ENCODE results near the gene SOX10. TPM values are rescaled to one million over a fixed set of nuclear protein-coding genes. Genes with fewer than 3 reads are reported as not detected.
A peak's percentile ranks its signal among the peaks of the same experiment; 100 is the strongest.
"Not testable (repeated sequence)": the region's sequence is repeated elsewhere in the genome, so short reads cannot be mapped to it uniquely, and the experiment has no call there.

Gene SOX10
- polyA plus RNA-seq, 3 donors = 0.46 to 0.86 (median 0.62) TPM

DNA sequence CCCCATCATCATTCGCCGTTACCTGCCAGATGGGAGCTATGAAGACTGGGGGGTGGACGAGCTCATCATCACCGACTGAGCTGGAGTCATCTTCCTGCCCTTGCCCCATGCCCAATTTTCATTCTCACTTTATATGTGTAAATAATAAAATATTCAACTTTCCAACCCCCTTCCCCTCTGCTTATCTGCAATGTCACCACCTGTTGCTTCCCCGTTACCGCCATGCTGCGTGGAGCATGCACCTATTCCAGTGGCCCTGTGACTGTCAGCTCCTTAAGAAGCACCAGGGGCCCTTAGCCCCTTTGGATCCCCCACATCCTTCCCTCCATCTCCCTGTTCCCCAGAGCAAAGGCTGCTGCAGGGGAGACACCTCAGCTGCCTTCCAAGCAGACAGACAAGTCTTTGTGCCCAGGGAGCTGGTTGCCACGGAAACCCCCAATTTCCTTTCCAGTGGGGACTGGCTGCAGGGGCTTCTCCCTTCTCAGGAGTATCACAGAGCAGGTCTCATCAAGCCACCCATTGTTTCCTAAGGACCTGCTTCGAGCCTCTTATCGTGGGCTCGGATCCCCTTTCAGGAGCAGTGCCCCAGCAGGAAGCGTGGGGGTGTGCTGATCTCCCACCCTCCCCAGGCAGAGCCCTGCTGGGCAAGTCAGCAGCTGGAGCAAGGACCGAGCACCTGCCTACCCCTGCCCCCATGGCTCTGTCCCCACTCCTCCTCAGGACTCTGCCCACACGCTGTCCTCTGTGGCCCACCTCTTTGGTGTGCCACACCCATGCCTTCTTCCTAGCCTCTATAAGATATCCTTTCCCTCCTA lies 16.5 kb downstream of the SOX10 start:
- DNase-seq (ENCODE audit: low read depth in 3 of 3, low spot score in 2 of 3) = no peak

DNA sequence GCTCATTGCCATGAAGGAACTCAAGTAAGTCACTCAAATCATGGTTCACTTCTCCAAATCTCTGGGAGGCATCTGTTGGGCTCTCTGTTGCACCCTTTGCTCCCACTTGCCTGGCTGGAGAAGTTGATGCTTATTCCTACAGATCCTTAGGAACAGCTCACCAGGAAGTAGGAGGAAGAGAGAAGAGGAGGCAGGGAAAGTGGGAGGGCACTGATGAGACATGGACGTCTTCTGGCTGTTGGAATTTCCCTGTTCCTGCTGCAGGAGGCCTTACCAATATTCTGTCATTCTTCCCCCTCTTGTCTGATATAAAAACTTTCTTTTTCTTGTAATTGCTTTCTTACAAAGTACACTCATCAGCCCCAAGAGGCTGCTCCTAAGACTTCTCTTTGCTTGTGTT lies 17.2 kb downstream of the SOX10 start:
- no peak for DNase-seq (ENCODE audit: low read depth in 3 of 3, low spot score in 2 of 3)

DNA sequence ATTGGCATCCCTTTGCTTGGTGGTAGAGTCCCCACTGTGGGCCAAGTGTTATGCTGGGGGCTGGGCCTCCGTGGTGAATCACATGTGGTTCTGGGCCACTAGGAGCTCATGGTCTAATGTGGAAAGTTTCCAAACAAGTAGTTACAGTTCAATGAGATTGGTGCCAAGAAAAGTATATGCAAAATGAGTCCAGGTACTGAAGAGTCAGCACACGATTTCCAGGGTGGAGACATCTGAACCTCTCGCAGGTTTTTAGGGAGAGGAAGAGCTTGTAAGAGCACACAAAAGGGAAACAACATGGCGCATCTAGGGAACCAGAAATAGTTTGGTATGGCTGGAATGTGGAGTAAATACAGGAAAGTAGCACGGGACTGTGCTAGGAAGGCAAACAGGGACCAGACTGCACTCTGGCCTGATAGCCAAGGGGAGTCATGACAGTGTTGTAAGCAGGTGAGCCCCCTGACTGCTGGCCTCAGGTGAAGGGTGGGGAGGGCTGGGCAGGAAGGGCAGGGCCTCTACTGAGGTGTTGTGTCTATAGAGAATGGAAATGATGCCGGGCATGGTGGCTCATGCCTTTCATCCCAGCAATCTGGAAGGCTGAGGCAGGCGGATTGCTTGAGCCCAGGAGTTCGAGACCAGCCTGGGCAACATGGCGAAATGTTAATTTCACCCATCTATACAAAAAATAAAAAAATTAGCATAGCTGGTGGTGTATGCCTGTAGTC lies 18.3 kb downstream of the SOX10 start:
- DNase-seq (ENCODE audit: low read depth in 3 of 3, low spot score in 2 of 3) = no peak

DNA sequence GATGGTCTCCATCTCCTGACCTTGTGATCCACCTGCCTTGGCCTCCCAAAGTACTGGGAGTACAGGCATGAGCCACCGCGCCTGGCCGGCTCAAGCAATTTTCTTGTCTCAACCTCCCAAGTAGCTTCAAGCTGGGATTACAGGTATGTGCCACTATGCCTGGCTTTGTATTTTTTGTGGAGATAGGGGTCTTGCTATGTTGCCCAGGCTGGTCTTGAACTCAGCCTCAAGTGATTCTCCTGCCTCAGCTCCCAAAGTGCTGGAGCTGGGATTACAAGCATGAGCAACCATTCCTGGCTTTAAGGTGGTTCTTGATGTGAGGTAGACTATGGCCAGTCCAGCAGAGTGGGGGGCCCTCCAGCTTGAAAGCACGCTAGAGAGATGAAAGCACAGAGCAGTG lies 23.3 kb downstream of the SOX10 start:
- DNase-seq (ENCODE audit: low read depth in 3 of 3, low spot score in 2 of 3) = no peak

DNA sequence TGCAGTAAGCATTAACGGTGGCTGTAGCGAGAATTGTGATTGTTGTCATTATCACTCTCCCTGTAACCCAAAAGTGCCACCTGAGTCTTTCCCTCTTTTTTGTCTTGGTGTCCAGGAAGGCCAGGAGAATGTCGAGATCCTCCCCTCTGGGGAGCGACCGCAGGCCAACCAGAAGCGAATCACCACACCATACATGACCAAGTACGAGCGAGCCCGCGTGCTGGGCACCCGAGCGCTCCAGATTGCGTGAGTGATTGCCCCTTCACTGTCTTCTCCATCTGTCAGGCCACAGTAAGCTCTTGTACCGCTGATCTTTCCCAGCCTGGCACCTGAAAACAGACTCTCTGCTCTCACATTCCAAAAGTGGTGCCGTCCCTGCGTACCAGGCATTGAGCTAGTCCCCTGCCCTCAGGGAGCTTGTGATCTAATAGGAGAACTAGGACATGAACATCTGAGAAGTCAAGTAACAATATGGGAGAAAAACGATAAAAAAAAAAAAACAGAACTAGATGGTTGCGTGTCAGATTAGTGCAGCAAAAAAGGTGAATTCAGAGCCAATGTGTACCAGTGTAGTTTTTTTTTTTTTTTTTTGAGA lies 25.0 kb downstream of the SOX10 start:
- DNase-seq (ENCODE audit: low read depth in 3 of 3, low spot score in 2 of 3) = no peak

DNA sequence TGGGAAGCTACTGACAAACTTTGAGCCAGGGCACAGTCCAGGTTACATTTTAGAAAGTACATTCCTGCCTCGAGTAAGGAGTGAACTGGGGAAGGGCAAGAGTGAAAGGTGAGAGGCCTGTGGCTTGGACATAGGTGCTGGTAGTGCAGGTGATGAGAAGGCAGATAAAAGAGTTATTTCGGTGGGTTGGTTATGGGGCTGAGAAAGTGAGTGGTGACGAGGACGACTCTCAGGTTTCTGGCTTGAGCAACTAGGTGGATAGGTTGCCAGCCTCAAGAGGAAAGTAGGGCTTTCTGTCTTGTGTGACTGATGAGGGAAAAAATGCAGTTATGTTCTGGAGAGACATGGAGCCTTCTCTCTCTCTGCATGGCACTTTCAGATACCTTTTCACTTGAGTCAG lies 27.1 kb downstream of the SOX10 start:
- no peak for DNase-seq (ENCODE audit: low read depth in 3 of 3, low spot score in 2 of 3)

DNA sequence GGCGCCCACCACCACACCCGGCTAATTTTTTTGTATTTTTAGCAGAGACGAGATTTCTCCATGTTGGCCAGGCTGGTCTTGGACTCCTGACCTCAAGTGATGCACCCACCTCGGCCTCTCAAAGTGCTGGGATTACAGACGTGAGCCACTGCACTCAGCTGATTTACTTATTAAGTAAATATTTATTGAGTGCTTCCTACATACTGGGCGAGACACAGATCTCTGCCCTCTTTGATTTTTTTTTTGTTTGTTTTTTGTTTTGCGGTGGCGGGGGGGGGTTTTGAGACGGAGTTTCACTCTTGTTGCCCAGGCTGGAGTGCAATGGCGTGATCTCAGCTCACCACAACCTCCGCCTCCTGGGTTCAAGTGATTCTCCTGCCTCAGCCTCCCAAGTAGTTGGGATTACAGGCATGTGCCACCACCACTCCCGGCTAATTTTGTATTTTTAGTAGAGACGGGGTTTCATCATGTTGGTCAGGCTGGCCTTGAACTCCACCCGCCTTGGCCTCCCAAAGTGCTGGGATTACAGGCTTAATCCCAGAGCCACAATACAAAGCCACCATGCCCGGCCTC lies 28.4 kb downstream of the SOX10 start:
- not testable (repeated sequence) for DNase-seq (ENCODE audit: low read depth in 3 of 3, low spot score in 2 of 3)

DNA sequence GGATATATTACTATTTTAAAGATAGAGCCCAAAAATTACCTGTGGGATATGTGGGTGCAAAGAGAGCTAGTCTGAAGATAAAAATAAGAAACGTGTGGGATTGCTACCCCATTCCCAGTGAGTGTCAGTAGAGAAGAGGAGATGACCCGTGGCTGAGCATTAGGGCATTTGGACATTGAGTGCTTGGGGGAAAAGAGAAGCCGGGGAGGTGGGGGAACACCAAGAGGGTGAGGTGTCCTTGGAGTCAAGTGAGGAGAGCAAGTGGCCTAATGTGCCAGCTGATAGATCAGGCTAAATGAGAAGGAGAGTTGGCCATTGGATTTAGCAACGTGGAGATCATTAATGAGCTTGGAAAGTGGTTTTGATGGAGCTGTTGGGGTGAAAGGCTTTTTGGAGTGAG lies 29.7 kb downstream of the SOX10 start:
- DNase-seq (ENCODE audit: low read depth in 3 of 3, low spot score in 2 of 3) = no peak

DNA sequence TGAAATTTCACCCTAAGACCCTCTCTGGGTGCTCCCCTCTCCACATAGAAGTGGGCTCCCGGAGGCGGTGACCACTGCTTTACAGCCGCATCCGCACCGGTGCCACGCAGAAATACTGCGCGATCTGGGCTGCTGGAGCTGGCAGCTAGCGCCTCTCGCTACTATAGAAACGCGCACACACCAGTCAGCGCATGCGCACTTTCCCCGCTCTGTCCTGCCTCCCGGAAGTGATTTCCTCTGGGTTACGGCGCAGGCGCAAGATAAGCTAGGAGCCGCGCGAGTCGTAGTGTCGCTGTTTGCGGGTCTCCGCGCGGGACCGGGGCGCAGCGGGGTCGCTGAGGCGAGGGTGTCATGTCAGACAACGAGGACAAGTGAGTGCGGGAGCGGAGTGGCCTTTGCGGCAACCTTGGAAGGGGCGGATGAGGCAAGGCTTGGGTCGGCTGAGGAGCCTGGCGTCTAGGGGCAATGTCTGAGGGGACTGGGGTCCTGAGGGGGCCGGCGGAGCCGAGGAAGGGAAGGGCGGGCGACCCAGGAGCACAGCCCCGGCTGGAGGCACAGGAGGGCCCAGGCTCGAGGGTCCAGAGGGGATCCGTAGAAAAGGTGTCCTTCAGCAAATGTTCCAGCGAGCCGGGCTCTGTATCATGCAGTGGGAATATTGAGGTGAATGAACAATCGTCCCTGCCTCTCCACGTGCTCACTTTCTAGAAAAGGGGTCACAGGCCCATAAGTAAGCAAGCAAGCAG lies 30.7 kb downstream of the SOX10 start, which contains the start of the genes C22orf23 and POLR2F:
Gene C22orf23 (minus strand): TSS at position 165 of the 743 bp plus-strand sequence. CDS start 452 bp downstream, outside the sequence.
Gene POLR2F (plus strand): TSS at position 263 of the 743 bp plus-strand sequence. CDS start 89 bp downstream, at position 352.
- DNase-seq (ENCODE audit: low read depth in 3 of 3, low spot score in 2 of 3) = peak; percentile 89 to 95 (median 91)

DNA sequence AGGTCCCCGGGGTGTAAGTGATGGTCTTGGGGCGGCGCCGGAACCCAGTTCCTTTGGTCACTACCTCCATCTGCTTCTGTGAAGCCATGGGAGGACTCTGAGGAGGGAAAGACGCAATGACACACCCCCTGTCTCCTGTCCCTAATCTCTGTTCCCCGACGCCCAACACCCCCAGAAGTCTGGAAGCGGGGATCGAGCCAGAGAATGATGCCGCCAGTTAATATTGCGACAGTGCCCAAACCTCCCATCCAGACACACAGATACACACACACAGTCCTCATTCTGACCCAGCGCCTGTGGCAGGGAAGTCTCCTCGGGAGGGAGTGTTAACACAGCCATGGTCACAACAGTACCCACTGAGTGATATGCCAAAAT lies 31.3 kb downstream of the SOX10 start:
- DNase-seq (ENCODE audit: low read depth in 3 of 3, low spot score in 2 of 3) = no peak

DNA sequence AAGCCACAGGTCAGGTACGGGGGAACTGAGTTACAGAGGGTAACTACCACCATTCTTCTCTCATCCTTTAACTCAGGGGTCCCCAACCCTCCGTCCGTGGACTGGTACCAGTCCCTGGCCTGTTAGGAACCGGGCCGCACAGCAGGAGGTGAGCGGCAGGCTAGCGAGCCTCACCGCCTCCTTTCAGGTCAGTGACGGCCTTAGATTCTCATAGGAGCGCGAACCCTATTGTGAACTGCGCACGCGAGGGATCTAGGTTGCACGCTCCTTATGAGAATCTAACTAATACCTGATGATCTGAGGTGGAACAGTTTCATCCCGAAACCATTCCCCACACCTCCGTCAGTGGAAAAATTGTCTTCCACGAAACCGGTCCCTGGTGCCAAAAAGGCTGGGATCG lies 31.7 kb downstream of the SOX10 start:
- DNase-seq (ENCODE audit: low read depth in 3 of 3, low spot score in 2 of 3) = not testable (repeated sequence)

DNA sequence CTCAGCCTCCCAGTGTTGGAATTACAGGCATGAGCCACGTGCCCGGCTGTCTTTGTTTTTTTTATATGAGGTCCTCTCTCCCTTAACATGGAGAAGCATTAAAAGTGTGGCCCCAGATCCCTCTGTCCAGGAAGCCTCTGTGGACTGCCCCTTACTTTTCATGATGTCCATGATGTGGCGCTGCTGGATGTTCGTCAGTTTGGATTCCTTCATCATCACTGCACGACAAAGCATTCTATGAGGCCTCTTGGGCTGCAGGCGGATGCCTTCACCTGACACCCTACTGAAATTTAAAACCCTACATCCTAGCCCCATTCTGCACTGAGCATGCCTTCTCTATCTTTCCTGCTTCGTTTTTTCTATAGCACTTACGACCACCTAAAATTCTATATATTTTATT lies 33.0 kb downstream of the SOX10 start:
- DNase-seq (ENCODE audit: low read depth in 3 of 3, low spot score in 2 of 3) = no peak

DNA sequence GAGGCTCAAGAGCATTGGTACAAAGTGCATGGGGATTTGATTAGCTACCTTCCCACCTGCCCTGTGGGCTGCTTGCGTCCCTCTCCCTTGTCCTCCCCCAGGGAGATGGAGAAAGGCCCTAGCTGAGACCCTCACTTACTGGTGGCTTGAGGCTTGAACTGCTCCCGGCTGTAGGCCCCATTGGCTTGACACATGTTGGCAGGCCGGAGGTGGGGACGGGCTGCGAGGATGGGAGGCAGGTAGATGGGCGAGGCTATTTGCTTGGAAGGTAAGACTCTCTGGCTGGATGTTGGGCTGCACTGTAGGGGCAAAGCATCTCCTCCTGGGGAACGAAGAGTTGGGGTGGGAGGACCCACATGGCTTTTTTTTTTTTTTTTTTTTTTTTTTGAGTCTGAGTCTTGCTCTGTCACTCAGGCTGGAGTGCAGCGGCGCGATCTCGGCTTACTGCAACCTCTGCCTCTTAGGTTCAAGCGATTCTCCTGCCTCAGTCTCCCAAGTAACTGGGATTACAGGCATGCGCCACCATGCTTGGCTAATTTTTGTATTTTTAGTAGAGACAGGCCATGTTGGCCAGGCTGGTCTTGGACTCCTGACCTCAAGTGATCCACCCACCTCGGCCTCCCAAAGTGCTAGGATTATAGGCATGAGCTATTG lies 37.1 kb downstream of the SOX10 start:
- not testable (repeated sequence) for DNase-seq (ENCODE audit: low read depth in 3 of 3, low spot score in 2 of 3)

DNA sequence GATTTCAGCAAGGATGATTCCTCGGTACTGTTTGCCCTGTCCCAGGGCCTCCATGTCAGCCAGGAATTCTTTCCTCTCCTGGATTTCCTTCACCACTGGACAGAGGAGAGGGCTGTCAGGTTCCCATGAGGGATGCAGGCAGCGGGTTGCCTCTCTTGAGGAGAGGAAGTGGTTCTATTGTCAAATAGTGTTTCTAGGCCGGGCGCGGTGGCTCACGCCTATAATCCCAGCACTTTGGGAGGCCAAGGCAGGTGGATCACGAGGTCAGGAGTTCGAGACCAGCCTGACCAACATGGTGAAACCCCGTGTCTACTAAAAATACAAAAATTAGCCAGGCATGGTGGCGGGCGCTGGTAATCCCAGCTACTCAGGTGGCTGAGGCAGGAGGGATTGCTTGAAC lies 39.9 kb downstream of the SOX10 start:
- not testable (repeated sequence) for DNase-seq (ENCODE audit: low read depth in 3 of 3, low spot score in 2 of 3)

DNA sequence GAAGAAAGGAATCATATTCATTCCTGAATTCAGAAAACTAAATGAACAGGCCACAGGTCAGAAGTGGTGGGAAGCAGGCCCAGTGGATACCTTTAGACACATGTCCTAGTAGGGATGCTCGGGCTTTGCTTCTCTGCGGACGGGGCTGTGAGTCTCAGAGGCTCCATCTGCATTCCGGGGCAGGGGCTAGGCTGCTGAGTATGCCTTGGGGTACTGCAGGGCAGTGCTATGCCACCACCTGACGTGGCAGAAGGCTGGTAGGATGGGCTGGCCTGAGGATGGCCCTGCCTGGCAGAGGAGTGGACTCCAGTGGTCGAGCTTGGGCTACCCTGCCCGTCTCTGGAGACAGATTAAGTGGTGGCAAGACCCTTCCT lies 40.5 kb downstream of the SOX10 start:
- no peak for DNase-seq (ENCODE audit: low read depth in 3 of 3, low spot score in 2 of 3)

DNA sequence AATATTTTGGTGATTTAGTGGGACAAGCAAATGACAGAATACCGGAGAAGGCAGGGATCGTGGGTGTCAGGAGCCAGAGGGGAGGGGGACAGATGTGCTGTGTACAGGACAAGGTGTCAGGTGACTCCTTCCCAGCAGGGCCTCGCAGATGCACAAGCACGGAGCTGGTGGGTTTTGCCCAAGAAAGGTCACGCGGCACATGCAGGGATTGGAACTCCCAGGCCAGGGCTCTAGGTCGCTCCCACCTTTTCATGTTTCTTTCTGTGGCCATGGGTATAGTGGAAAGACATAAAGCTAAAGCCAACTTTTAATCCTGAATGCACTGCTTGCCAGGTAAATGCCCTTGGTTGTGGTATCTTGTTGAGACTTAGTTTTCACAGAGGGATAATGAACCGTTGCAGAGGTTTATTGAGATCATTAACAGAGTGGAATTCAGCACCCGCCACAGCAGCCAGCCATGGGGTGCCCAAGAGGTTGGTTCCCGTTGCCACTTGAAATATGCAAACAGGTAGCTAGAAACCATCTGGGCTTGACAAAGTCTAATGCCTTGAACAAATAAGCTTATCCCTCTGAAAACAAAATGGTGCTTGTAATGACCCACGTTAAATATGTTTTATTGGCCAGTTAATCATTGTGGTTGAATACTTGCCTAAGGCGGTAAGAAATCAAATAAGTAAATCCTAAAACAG lies 41.1 kb downstream of the SOX10 start:
- no peak for DNase-seq (ENCODE audit: low read depth in 3 of 3, low spot score in 2 of 3)

DNA sequence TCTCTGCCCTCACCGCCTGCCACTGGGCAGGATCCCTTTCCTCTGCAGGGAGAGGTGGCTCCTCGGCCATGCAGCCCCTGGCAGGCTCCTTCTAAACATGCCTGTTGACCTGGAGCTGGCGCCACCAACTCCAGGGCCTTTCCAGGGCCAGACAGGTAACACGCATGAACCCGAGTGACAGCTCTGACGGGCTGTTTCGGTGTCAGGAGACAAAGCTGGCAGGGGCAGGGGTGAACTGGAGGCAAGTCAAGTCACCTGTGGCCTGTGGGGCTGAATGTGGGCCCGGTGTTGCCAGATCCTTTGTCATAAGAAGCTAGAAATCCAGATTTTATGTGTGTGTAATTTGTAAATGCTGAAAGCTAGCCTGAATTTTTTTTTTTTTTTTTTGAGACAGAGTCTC lies 42.2 kb downstream of the SOX10 start:
- DNase-seq (ENCODE audit: low read depth in 3 of 3, low spot score in 2 of 3) = no peak

DNA sequence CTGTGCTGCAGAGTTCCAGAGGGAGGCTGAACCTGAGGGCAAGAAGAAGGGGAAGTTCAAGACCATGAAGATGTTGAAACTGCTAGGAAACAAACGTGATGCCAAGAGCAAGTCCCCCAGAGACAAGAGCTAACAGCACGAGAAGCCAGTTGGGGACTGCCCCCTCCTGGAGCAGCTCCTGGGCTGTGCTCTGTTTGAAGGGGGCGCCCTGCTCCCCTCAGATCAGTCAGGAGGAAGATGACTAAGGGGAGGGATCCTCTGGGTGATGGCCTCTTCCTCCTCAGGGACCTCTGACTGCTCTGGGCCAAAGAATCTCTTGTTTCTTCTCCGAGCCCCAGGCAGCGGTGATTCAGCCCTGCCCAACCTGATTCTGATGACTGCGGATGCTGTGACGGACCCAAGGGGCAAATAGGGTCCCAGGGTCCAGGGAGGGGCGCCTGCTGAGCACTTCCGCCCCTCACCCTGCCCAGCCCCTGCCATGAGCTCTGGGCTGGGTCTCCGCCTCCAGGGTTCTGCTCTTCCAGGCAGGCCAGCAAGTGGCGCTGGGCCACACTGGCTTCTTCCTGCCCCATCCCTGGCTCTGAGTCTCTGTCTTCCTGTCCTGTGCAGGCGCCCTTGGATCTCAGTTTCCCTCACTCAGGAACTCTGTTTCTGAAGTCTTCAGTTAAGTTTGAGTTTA lies 43.5 kb downstream of the SOX10 start:
- DNase-seq (ENCODE audit: low read depth in 3 of 3, low spot score in 2 of 3) = no peak
